Caco-2 (cell line): ENCODE measurements around the gene IFI27L1. TPM values are rescaled to one million over a fixed set of nuclear protein-coding genes. Genes with fewer than 3 reads are reported as not detected.

ENCODE experiments used
- BruUV-seq: library from RNA; stranded (reverse); fragments of 400-500 nt; replicated peaks from 2 replicates; lab custom pipeline; 2021; lab: Mats Ljungman, UMichigan
- CTCF ChIA-PET: fragments of 300-600 bp; sonication (Branson Sonifier 250); formaldehyde crosslinking; loops from one replicate; lab custom pipeline; 2022; ENCODE audit warnings: antibody characterized with exemption; lab: Charles Lee
- POLR2A ChIA-PET: fragments of 300-600 bp; sonication (Branson Sonifier 250); formaldehyde crosslinking; loops from one replicate; lab custom pipeline; 2022; ENCODE audit warnings: antibody characterized with exemption; lab: Charles Lee
- DNase-seq, 2 experiments: peaks; one replicate each; pipeline versions ENCODE4 v3.0.0 to v3.0.0-alpha.2; 2020 to 2022
- H3K27me3 ChIP-seq: replicated peaks from 2 replicates; pipeline ENCODE4 v1.6.0; 2011; ENCODE audit warnings: low read length; ENCODE audit not compliant: control insufficient read depth, insufficient read depth
- H3K36me3 ChIP-seq: 2 replicates; pipeline ENCODE4 v1.5.1; 2011; ENCODE audit warnings: low read length; ENCODE audit not compliant: control insufficient read depth, insufficient read depth
- H3K4me1 ChIP-seq: fragments of 250-450 bp; sonication (Bioruptor Pico); 2 replicates; pipeline ENCODE4 v1.5.1; 2020; ENCODE audit warnings: mild to moderate bottlenecking
- H3K4me3 ChIP-seq: 2 replicates; pipeline ENCODE4 v1.5.1; 2011; ENCODE audit warnings: low read depth, mild to moderate bottlenecking, control low read depth, low read length
- H3K9me3 ChIP-seq: fragments of 250-450 bp; sonication (Bioruptor Pico); 2 replicates; pipeline ENCODE4 v1.5.1; 2020; ENCODE audit warnings: mild to moderate bottlenecking, moderate library complexity
- H3K27ac Mint-ChIP-seq: one replicate; pipeline ENCODE4 v1.8.0; 2022; ENCODE audit warnings: mixed read lengths; ENCODE audit not compliant: unreplicated experiment
- H3K27me3 Mint-ChIP-seq: one replicate; pipeline ENCODE4 v1.8.0; 2022; ENCODE audit warnings: mixed read lengths; ENCODE audit not compliant: insufficient read depth, unreplicated experiment
- H3K36me3 Mint-ChIP-seq: one replicate; pipeline ENCODE4 v1.8.0; 2022; ENCODE audit warnings: mild to moderate bottlenecking, mixed read lengths; ENCODE audit not compliant: insufficient read depth, unreplicated experiment
- H3K4me1 Mint-ChIP-seq: one replicate; pipeline ENCODE4 v1.8.0; 2022; ENCODE audit warnings: low read depth, mixed read lengths; ENCODE audit not compliant: unreplicated experiment
- H3K4me3 Mint-ChIP-seq: one replicate; pipeline ENCODE4 v1.8.0; 2022; ENCODE audit warnings: mild to moderate bottlenecking, moderate library complexity, mixed read lengths; ENCODE audit not compliant: unreplicated experiment
- H3K9me3 Mint-ChIP-seq: one replicate; pipeline ENCODE4 v1.8.0; 2022; ENCODE audit warnings: mixed read lengths; ENCODE audit not compliant: unreplicated experiment
- intact Hi-C: fragments of 100-400 bp; cut with micrococcal nuclease; formaldehyde crosslinking; loops from one replicate; pipeline ENCODE4 v1.10.0; 2022; ENCODE audit not compliant: unreplicated experiment
- total RNA-seq: library from RNA; stranded (reverse); gene quantifications from 2 replicates; pipeline ENCODE4 v1.2.3, GENCODE V29; 2022
- TF ChIP-seq, protein P1 (sequence below), 2 experiments: fragments of 200-600 bp in 1 of 2; IDR thresholded peaks; 1 replicate in 1 of 2; 2 replicates in 1 of 2; pipeline versions ENCODE4 v1.5.1 to v1.8.0; 2011 to 2022; ENCODE audit warnings: antibody characterized with exemption in 1 of 2, control low read depth in 1 of 2, inconsistent platforms in 1 of 2, low read depth in 1 of 2, low read length in 1 of 2, mild to moderate bottlenecking in 1 of 2, moderate library complexity in 1 of 2; ENCODE audit not compliant: insufficient read depth in 1 of 2, severe bottlenecking in 1 of 2, unreplicated experiment in 1 of 2

The IFI27L1 gene
- total RNA-seq, 1 experiment from 2014 or later, result 13.6 TPM

DNA sequence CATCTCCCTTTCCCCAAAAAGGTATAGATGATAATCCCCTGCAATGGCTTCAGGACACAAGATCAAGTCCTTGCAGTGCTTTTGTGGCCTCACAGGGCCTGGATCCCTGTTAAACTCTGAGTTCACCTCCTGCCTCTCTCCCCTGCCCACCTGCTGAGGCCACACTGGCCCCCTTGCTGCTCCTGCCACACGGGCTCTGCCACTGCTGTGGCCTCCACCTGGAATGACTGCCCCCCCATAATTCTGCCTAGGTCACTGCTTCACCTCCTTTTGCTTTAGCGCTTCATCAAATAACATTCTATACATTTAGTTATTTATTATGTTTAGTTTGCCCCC lies 28.8 kb downstream of the IFI27L1 start:
- POLR2A ChIA-PET, result no interaction called here
- H3K4me3 ChIP-seq, result no peak overlapping the region
- no peak overlapping the region for H3K4me3 Mint-ChIP-seq
- intact Hi-C loops, result no loop called here
- TF ChIP-seq, protein P1, sequence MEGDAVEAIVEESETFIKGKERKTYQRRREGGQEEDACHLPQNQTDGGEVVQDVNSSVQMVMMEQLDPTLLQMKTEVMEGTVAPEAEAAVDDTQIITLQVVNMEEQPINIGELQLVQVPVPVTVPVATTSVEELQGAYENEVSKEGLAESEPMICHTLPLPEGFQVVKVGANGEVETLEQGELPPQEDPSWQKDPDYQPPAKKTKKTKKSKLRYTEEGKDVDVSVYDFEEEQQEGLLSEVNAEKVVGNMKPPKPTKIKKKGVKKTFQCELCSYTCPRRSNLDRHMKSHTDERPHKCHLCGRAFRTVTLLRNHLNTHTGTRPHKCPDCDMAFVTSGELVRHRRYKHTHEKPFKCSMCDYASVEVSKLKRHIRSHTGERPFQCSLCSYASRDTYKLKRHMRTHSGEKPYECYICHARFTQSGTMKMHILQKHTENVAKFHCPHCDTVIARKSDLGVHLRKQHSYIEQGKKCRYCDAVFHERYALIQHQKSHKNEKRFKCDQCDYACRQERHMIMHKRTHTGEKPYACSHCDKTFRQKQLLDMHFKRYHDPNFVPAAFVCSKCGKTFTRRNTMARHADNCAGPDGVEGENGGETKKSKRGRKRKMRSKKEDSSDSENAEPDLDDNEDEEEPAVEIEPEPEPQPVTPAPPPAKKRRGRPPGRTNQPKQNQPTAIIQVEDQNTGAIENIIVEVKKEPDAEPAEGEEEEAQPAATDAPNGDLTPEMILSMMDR (IDR thresholded peaks at IDR 0.05; ENCODE audit: insufficient read depth in 1 of 2, low read depth in 1 of 2, low read length in 1 of 2, severe bottlenecking in 1 of 2, unreplicated experiment in 1 of 2), result no peak
- H3K27me3 ChIP-seq, result no peaks in the 10 kb centered on the region
- H3K27me3 Mint-ChIP-seq, result no peaks in the 10 kb centered on the region
- H3K4me1 Mint-ChIP-seq, result no peaks in the 10 kb centered on the region
- H3K36me3 ChIP-seq, result no peaks in the 10 kb centered on the region
- H3K4me1 ChIP-seq, result no peaks in the 10 kb centered on the region
- peak overlapping the region; percentile 46 for H3K27ac Mint-ChIP-seq
- no TSS peak for BruUV-seq
- no peaks in the 10 kb centered on the region for H3K36me3 Mint-ChIP-seq
- DNase-seq, result no peak
- no peaks in the 10 kb centered on the region for H3K9me3 ChIP-seq
- CTCF ChIA-PET, result no interaction called here
- H3K9me3 Mint-ChIP-seq, result no peaks in the 10 kb centered on the region

DNA sequence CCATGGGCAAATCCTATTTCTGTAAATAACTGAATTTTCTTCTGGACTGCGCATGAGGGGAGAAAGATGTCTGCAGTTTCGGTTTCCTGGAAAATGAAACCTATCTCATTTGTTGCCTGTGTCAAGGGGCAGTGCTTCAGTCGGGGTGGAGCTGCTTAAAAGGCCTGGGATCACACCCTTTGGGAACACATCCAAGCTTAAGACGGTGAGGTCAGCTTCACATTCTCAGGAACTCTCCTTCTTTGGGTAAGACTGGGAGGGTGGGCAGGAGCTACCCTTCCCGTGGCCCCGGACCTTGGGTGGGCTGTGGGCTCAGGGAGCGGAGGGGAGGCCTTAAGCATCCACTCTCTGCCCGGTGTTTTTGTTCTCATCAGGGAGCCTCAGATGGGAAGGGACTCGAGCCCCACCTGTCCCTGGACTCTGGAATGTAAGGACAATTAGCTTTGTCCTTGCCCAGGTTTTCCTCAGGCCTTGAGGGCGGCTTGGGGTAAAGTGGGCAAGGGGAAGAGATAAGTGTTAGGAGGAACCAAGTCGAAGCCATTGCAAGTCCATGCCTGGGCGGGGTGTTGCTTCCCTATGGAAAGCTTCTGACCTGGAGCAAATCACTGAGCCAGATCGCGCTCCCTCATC lies 29.6 kb downstream of the IFI27L1 start, which contains the start of gene IFI27:
Gene IFI27 (plus strand): TSS at position 185 of the 630 bp plus-strand sequence.
- POLR2A ChIA-PET, result no interaction called here
- Histone ChIP-seq H3K4me1 (no peaks in the 10 kb centered on the region), H3K27me3 (no peaks in the 10 kb centered on the region), H3K9me3 (no peaks in the 10 kb centered on the region), H3K4me3 (no peak within 1 kb of the TSS), H3K36me3 (no peaks in the 10 kb centered on the region)
- Mint-ChIP-seq H3K4me3 (no peak within 1 kb of the TSS), H3K9me3 (no peaks in the 10 kb centered on the region), H3K27ac (peak within 1 kb of the TSS; percentile 46), H3K27me3 (no peaks in the 10 kb centered on the region), H3K4me1 (no peaks in the 10 kb centered on the region), H3K36me3 (no peaks in the 10 kb centered on the region)
- CTCF ChIA-PET, result no interaction called here
- no TSS peak for BruUV-seq
- TF ChIP-seq, protein P1 (IDR thresholded peaks at IDR 0.05; ENCODE audit: insufficient read depth in 1 of 2, low read depth in 1 of 2, low read length in 1 of 2, severe bottlenecking in 1 of 2, unreplicated experiment in 1 of 2), result no peak
- intact Hi-C loops, result no loop called here
- no peak for DNase-seq

DNA sequence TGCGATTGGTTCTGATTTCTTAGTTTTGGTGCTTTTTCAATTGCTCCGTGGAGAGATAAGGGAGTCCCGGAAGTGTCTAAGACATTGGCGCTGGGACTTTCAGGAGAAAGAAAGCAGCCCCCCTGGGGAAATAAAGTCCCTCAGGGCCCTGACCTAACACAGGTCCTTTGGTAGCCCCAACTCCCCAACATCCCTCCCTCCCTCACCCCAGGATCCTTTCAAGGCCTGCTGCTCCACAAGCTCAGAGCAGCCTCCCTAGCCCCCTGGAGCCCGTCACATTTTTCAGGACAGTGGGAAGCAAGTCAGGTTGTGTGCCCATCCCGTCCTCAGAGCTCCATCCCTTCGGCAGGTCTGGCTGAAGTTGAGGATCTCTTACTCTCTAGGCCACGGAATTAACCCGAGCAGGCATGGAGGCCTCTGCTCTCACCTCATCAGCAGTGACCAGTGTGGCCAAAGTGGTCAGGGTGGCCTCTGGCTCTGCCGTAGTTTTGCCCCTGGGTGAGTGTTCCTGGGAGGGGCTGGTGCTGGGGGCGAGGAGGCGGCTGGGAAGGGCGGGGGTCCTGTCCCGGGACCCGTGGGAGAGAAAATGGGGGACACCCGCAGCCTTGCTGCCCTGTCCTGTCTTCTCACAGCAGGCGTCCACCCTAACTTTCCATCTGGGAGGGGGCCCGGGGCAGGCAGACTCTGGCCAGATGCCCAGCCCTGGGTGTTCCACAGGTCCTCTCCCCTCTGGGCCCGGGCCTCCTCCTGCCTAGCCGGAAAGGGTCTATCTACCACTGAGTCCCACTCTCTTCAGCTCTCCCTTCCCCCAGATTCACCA lies 30.4 kb downstream of the IFI27L1 start:
- Mint-ChIP-seq H3K27ac (no peak overlapping the region), H3K9me3 (no peaks in the 10 kb centered on the region), H3K36me3 (no peaks in the 10 kb centered on the region), H3K4me3 (no peak overlapping the region), H3K27me3 (no peaks in the 10 kb centered on the region), H3K4me1 (no peaks in the 10 kb centered on the region)
- H3K36me3 ChIP-seq, result no peaks in the 10 kb centered on the region
- DNase-seq, result no peak
- H3K4me3 ChIP-seq, result no peak overlapping the region
- BruUV-seq, result no TSS peak
- no peaks in the 10 kb centered on the region for H3K27me3 ChIP-seq
- ChIA-PET CTCF (interaction anchor here (0.6 kb wide), 1 partner anchor 1587 kb away, joined by 4 read pairs; no protein-coding TSS in a partner anchor), POLR2A (no interaction called here)
- TF ChIP-seq, protein P1 (IDR thresholded peaks at IDR 0.05; ENCODE audit: insufficient read depth in 1 of 2, low read depth in 1 of 2, low read length in 1 of 2, severe bottlenecking in 1 of 2, unreplicated experiment in 1 of 2), result no peak
- no peaks in the 10 kb centered on the region for H3K9me3 ChIP-seq
- H3K4me1 ChIP-seq, result no peaks in the 10 kb centered on the region
- intact Hi-C loops, result no loop called here
